ENCODE data around the gene ETFB. TPM values are rescaled to one million over a fixed set of nuclear protein-coding genes. Genes with fewer than 3 reads are reported as not detected.

Gene ETFB
- total RNA-seq, 1 donor from 2014 or later: 43.7 TPM

- no peak for TF ChIP-seq CTCF (IDR thresholded peaks at IDR 0.05)
- H3K9me3 Mint-ChIP-seq (ENCODE audit: low read depth): no peaks in the 10 kb centered on the region
- H3K27me3 Mint-ChIP-seq (ENCODE audit: low read depth): no peaks in the 10 kb centered on the region
- no peak for DNase-seq (ENCODE audit: low spot score)
- peak overlapping the region; percentile 24 for H3K4me3 Mint-ChIP-seq (ENCODE audit: unreplicated experiment)
- no peaks in the 10 kb centered on the region for H3K36me3 Mint-ChIP-seq (ENCODE audit: low read depth)
- H3K27ac Mint-ChIP-seq (ENCODE audit: unreplicated experiment): peak overlapping the region; percentile 73
- peaks cover 46% of the 10 kb centered on the region for H3K4me1 Mint-ChIP-seq (ENCODE audit: low read depth)
These were observed 1.7 kb downstream of the ETFB start for GRCh38 chr19:51364200-51365106.

- TF ChIP-seq CTCF (IDR thresholded peaks at IDR 0.05): no peak
- Mint-ChIP-seq H3K9me3 (ENCODE audit: low read depth) (no peaks in the 10 kb centered on the region), H3K27me3 (ENCODE audit: low read depth) (no peaks in the 10 kb centered on the region), H3K36me3 (ENCODE audit: low read depth) (no peaks in the 10 kb centered on the region), H3K27ac (ENCODE audit: unreplicated experiment) (no peak overlapping the region), H3K4me1 (ENCODE audit: low read depth) (peaks cover 39% of the 10 kb centered on the region), H3K4me3 (ENCODE audit: unreplicated experiment) (no peak overlapping the region)
- DNase-seq (ENCODE audit: low spot score): no peak
These were observed 4.9 kb downstream of the ETFB start for GRCh38 chr19:51361239-51361638.

- Mint-ChIP-seq H3K27ac (ENCODE audit: unreplicated experiment) (peak overlapping the region; percentile 91), H3K36me3 (ENCODE audit: low read depth) (no peaks in the 10 kb centered on the region), H3K9me3 (ENCODE audit: low read depth) (no peaks in the 10 kb centered on the region), H3K4me1 (ENCODE audit: low read depth) (peaks cover 34% of the 10 kb centered on the region), H3K27me3 (ENCODE audit: low read depth) (no peaks in the 10 kb centered on the region), H3K4me3 (ENCODE audit: unreplicated experiment) (no peak overlapping the region)
- DNase-seq (ENCODE audit: low spot score): no peak
- TF ChIP-seq CTCF (IDR thresholded peaks at IDR 0.05): no peak
These were observed 6.9 kb downstream of the ETFB start for GRCh38 chr19:51359294-51359693.

GRCh38 chr19:51357952-51358351, 8.2 kb downstream of the ETFB start:
- no peaks in the 10 kb centered on the region for H3K36me3 Mint-ChIP-seq (ENCODE audit: low read depth)
- H3K27me3 Mint-ChIP-seq (ENCODE audit: low read depth): no peaks in the 10 kb centered on the region
- no peaks in the 10 kb centered on the region for H3K9me3 Mint-ChIP-seq (ENCODE audit: low read depth)
- no peak overlapping the region for H3K27ac Mint-ChIP-seq (ENCODE audit: unreplicated experiment)
- DNase-seq (ENCODE audit: low spot score): no peak
- no peak for TF ChIP-seq CTCF (IDR thresholded peaks at IDR 0.05)
- no peak overlapping the region for H3K4me3 Mint-ChIP-seq (ENCODE audit: unreplicated experiment)
- H3K4me1 Mint-ChIP-seq (ENCODE audit: low read depth): peaks cover 23% of the 10 kb centered on the region

GRCh38 chr19:51356159-51356801, 9.9 kb downstream of the ETFB start:
- H3K4me3 Mint-ChIP-seq (ENCODE audit: unreplicated experiment): no peak overlapping the region
- H3K4me1 Mint-ChIP-seq (ENCODE audit: low read depth): peaks cover 17% of the 10 kb centered on the region
- H3K9me3 Mint-ChIP-seq (ENCODE audit: low read depth): no peaks in the 10 kb centered on the region
- no peaks in the 10 kb centered on the region for H3K27me3 Mint-ChIP-seq (ENCODE audit: low read depth)
- no peak overlapping the region for H3K27ac Mint-ChIP-seq (ENCODE audit: unreplicated experiment)
- TF ChIP-seq CTCF (IDR thresholded peaks at IDR 0.05): no peak
- peaks cover 9% of the 10 kb centered on the region for H3K36me3 Mint-ChIP-seq (ENCODE audit: low read depth)
- DNase-seq (ENCODE audit: low spot score): no peak
